ENCODE data around the gene RALB. TPM values are rescaled to one million over a fixed set of nuclear protein-coding genes. Genes with fewer than 3 reads are reported as not detected.

Gene RALB
- total and polyA plus RNA-seq, 2 of the 4 experiments (the other 2 are of a cell fraction): 53.6 to 54.7 TPM

- Histone ChIP-seq H3K18ac (ENCODE audit: low read depth, low read length) (no peak overlapping the region), H3K27me3 (ENCODE audit: control insufficient read depth, insufficient read depth, low read length) (no peaks in the 10 kb centered on the region), H3K36me3 (ENCODE audit: control insufficient read depth, insufficient read depth, low read length) (peaks cover 4% of the 10 kb centered on the region; the same call in 1 of the 2 replicates), H2AK9ac (replicated peaks; ENCODE audit: low read depth, low read length, poor library complexity) (no peak overlapping the region), H3K4me2 (ENCODE audit: low read depth, low read length) (no peak overlapping the region), H2BK120ac (ENCODE audit: low read depth, low read length) (no peak overlapping the region), H3K4ac (ENCODE audit: low read depth, low read length) (no peak overlapping the region), H2AK5ac (ENCODE audit: low read depth, low read length) (no peak overlapping the region), H3K56ac (ENCODE audit: extremely low read depth, insufficient read depth, low read length) (no peak overlapping the region), H3K4me1 (ENCODE audit: control insufficient read depth, insufficient read depth, low read length) (peaks cover 9% of the 10 kb centered on the region), H4K5ac (ENCODE audit: low read depth, low read length) (no peak overlapping the region), H3K4me3 (ENCODE audit: insufficient read depth, low read depth, low read length) (no peak overlapping the region), H3K23ac (ENCODE audit: low read depth, low read length) (no peak overlapping the region), H3K9ac (ENCODE audit: low read depth, low read length) (no peak overlapping the region), H3K9me3 (ENCODE audit: control insufficient read depth, insufficient read depth, low read length) (no peaks in the 10 kb centered on the region), H4K8ac (ENCODE audit: low read depth in 2 of 2, low read length in 2 of 2) (no peak overlapping the region), H2AFZ (replicated peaks; ENCODE audit: low read length, poor library complexity) (no peak overlapping the region), H2BK5ac (ENCODE audit: low read depth, low read length, poor library complexity, severe bottlenecking) (no peak overlapping the region), H2BK20ac (ENCODE audit: low read depth, low read length) (no peak overlapping the region), H3K9me1 (ENCODE audit: insufficient read depth, low read length) (peaks cover 8% of the 10 kb centered on the region; the same call in 1 of the 2 replicates), H4K20me1 (ENCODE audit: insufficient read depth, low read length) (no peaks in the 10 kb centered on the region), H3K79me1 (ENCODE audit: low read depth in 1 of 2, low read length in 2 of 2) (peaks cover 0 to 5% of the 10 kb centered on the region in 2 experiments; a peak in 1 of 4 replicates), H3K27ac (ENCODE audit: insufficient read depth, low read length) (no peak overlapping the region), H3K14ac (replicated peaks; ENCODE audit: low read depth, low read length) (no peak overlapping the region), H4K91ac (ENCODE audit: insufficient read depth, low read depth, low read length) (no peak overlapping the region), H2BK15ac (ENCODE audit: low read depth, low read length) (no peak overlapping the region)
- TF ChIP-seq FOS (IDR thresholded peaks at IDR 0.05; ENCODE audit: low read depth, low read length): no peak
- TF ChIP-seq POLR2A (IDR thresholded peaks at IDR 0.05; ENCODE audit: low read depth, low read length): no peak
- TF ChIP-seq BHLHE40 (IDR thresholded peaks at IDR 0.05; ENCODE audit: low read depth, low read length): no peak
- intact Hi-C loops (cut with micrococcal nuclease) (no loop called here), in situ Hi-C loops (cut with MboI; ENCODE audit: low sequenced_read_pairs) (no loop called here), dilution Hi-C loops (cut with HindIII; ENCODE audit: low sequenced_read_pairs, unreplicated experiment) (no loop called here)
- ATAC-seq (ENCODE audit: low read depth) (no peak), DNase-seq (no peak)
- POLR2A ChIA-PET (ENCODE audit: unreplicated experiment): interaction anchor here (0.6 kb wide), 1 partner anchor 115 kb away, joined by 8 read pairs; no protein-coding TSS in a partner anchor
- WGBS, 2 experiments (ENCODE audit: extremely low coverage in 2 of 2, insufficient read length in 1 of 2): no CpG with 5 or more reads among the region's 6 CpGs
- CTCF ChIA-PET: interaction anchor here (1.8 to 2.0 kb wide), 2 partner anchors 10 to 20 kb away, joined by 7 to 8 read pairs; no protein-coding TSS in a partner anchor
- no TSS peak for BruUV-seq (replicated peaks)
Measured at GRCh38 chr2:120303177-120303576, 50.5 kb downstream of the RALB start.
